ENCODE measurements around the gene EIF4G3. TPM values are rescaled to one million over a fixed set of nuclear protein-coding genes. Genes with fewer than 3 reads are reported as not detected.
"Not testable (repeated sequence)": the region's sequence is repeated elsewhere in the genome, so short reads cannot be mapped to it uniquely, and the experiment has no call there.

Gene EIF4G3
- total and polyA plus RNA-seq, 3 experiments from 2014 or later = 13.0 to 51.3 (median 46.8) TPM

GRCh38 chr1:21182181-21182731, 5.6 kb upstream of the EIF4G3 start:
- Mint-ChIP-seq H3K9me3 (no peaks in the 10 kb centered on the region), H3K27me3 (peaks cover 0 to 5% of the 10 kb centered on the region in 2 donors), H3K4me1 (peaks cover 0 to 3% (median 0%) of the 10 kb centered on the region in 3 donors), H3K4me3 (no peak overlapping the region), H3K36me3 (peaks cover 0 to 2% (median 0%) of the 10 kb centered on the region in 3 donors), H3K27ac (peak overlapping the region in 1 of 8 donors; percentile 66)
- no peaks in the 10 kb centered on the region for H3K9me3 ChIP-seq (ENCODE audit: low read length)
- ChIA-PET POLR2A (interaction anchor here (0.7 kb wide), 1 partner anchor 209 kb away, joined by 3 read pairs; no protein-coding TSS in a partner anchor), CTCF (interaction anchor here (1.6 to 2.1 kb wide), 2 partner anchors 13 to 486 kb away, joined by 5 to 13 read pairs; no protein-coding TSS in a partner anchor)
- no peak overlapping the region for H3K27ac ChIP-seq (ENCODE audit: low read depth, low read length)
- H3K4me1 ChIP-seq (ENCODE audit: insufficient read depth, low read length) = peaks cover under 1% of the 10 kb centered on the region
- H3K36me3 ChIP-seq (ENCODE audit: insufficient read depth, low read length) = no peaks in the 10 kb centered on the region
- no peaks in the 10 kb centered on the region for H3K27me3 ChIP-seq (ENCODE audit: insufficient read depth, low read length, poor library complexity, severe bottlenecking)
- no peak overlapping the region for H3K4me3 ChIP-seq (ENCODE audit: low read length)
- DNase-seq = no peak

GRCh38 chr1:21178271-21178670, 1.6 kb upstream of the EIF4G3 start:
- H3K4me3 Mint-ChIP-seq = peak overlapping the region in 5 of 7 donors; percentile 32 to 75 (median 41)
- H3K36me3 ChIP-seq (ENCODE audit: insufficient read depth, low read length); H3K4me3 ChIP-seq (ENCODE audit: low read length); H3K27me3 Mint-ChIP-seq; H3K27me3 ChIP-seq (ENCODE audit: insufficient read depth, low read length, poor library complexity, severe bottlenecking); H3K9me3 Mint-ChIP-seq; DNase-seq; POLR2A ChIA-PET; H3K27ac ChIP-seq (ENCODE audit: low read depth, low read length); H3K9me3 ChIP-seq (ENCODE audit: low read length); H3K36me3 Mint-ChIP-seq: not testable (repeated sequence)
- peaks cover 16% of the 10 kb centered on the region for H3K4me1 ChIP-seq (ENCODE audit: insufficient read depth, low read length)
- CTCF ChIA-PET = interaction anchor here (1.4 kb wide), 1 partner anchor 17 kb away, joined by 7 read pairs; no protein-coding TSS in a partner anchor
- H3K27ac Mint-ChIP-seq = peak overlapping the region in 2 of 8 donors; percentile 55 to 72
- H3K4me1 Mint-ChIP-seq = peaks cover 21 to 30% (median 21%) of the 10 kb centered on the region in 3 donors

GRCh38 chr1:21175670-21176581, 771 bp downstream of the EIF4G3 start:
- Histone ChIP-seq H3K27ac (ENCODE audit: low read depth, low read length) (peak overlapping the region; percentile 83), H3K4me3 (ENCODE audit: low read length) (peak overlapping the region; percentile 52), H3K9me3 (ENCODE audit: low read length) (no peaks in the 10 kb centered on the region), H3K4me1 (ENCODE audit: insufficient read depth, low read length) (peaks cover 16% of the 10 kb centered on the region), H3K27me3 (ENCODE audit: insufficient read depth, low read length, poor library complexity, severe bottlenecking) (no peaks in the 10 kb centered on the region), H3K36me3 (ENCODE audit: insufficient read depth, low read length) (no peaks in the 10 kb centered on the region)
- Mint-ChIP-seq H3K4me1 (peaks cover 33 to 42% (median 33%) of the 10 kb centered on the region in 3 donors), H3K9me3 (no peaks in the 10 kb centered on the region), H3K27ac (peak overlapping the region; percentile 84 to 98 (median 93)), H3K36me3 (peaks cover 0 to 7% (median 0%) of the 10 kb centered on the region in 3 donors), H3K27me3 (peaks cover 0 to 6% of the 10 kb centered on the region in 2 donors), H3K4me3 (peak overlapping the region; percentile 85 to 95 (median 90))
- CTCF ChIA-PET = no interaction called here
- peak; percentile 41 to 71 (median 48) for DNase-seq
- POLR2A ChIA-PET = interaction anchor here (0.6 kb wide), 2 partner anchors 110 to 169 kb away, joined by 3 read pairs; no protein-coding TSS in a partner anchor

- Mint-ChIP-seq H3K9me3 (no peaks in the 10 kb centered on the region), H3K4me3 (peak overlapping the region; percentile 85 to 95 (median 90)), H3K27ac (peak overlapping the region; percentile 84 to 98 (median 93)), H3K27me3 (peaks cover 0 to 4% of the 10 kb centered on the region in 2 donors), H3K4me1 (peaks cover 33 to 42% (median 33%) of the 10 kb centered on the region in 3 donors), H3K36me3 (peaks cover 0 to 10% (median 0%) of the 10 kb centered on the region in 3 donors)
- H3K4me1 ChIP-seq (ENCODE audit: insufficient read depth, low read length) = peaks cover 16% of the 10 kb centered on the region
- ChIA-PET POLR2A (interaction anchor here (0.6 kb wide), 1 partner anchor 170 kb away, joined by 3 read pairs; no protein-coding TSS in a partner anchor), CTCF (no interaction called here)
- H3K27ac ChIP-seq (ENCODE audit: low read depth, low read length) = peak overlapping the region; percentile 83
- no peaks in the 10 kb centered on the region for H3K9me3 ChIP-seq (ENCODE audit: low read length)
- H3K36me3 ChIP-seq (ENCODE audit: insufficient read depth, low read length) = no peaks in the 10 kb centered on the region
- H3K27me3 ChIP-seq (ENCODE audit: insufficient read depth, low read length, poor library complexity, severe bottlenecking) = no peaks in the 10 kb centered on the region
- peak overlapping the region; percentile 52 for H3K4me3 ChIP-seq (ENCODE audit: low read length)
- DNase-seq = peak in 4 of 5 donors; percentile 35 to 61 (median 56)
Measured at GRCh38 chr1:21175324-21175669, 1.4 kb downstream of the EIF4G3 start.

GRCh38 chr1:21174654-21175323, 1.9 kb downstream of the EIF4G3 start:
- Mint-ChIP-seq H3K4me1 (peaks cover 33 to 42% (median 33%) of the 10 kb centered on the region in 3 donors), H3K27ac (peak overlapping the region; percentile 84 to 98 (median 93)), H3K36me3 (peaks cover 0 to 13% (median 0%) of the 10 kb centered on the region in 3 donors), H3K4me3 (peak overlapping the region; percentile 85 to 95 (median 90)), H3K9me3 (no peaks in the 10 kb centered on the region), H3K27me3 (peaks cover 0 to 3% of the 10 kb centered on the region in 2 donors)
- ChIA-PET POLR2A (interaction anchor here (0.6 kb wide), 1 partner anchor 170 kb away, joined by 3 read pairs; no protein-coding TSS in a partner anchor), CTCF (no interaction called here)
- no peak overlapping the region for H3K4me3 ChIP-seq (ENCODE audit: low read length)
- no peaks in the 10 kb centered on the region for H3K36me3 ChIP-seq (ENCODE audit: insufficient read depth, low read length)
- peak overlapping the region; percentile 83 for H3K27ac ChIP-seq (ENCODE audit: low read depth, low read length)
- peaks cover 16% of the 10 kb centered on the region for H3K4me1 ChIP-seq (ENCODE audit: insufficient read depth, low read length)
- H3K9me3 ChIP-seq (ENCODE audit: low read length) = no peaks in the 10 kb centered on the region
- no peaks in the 10 kb centered on the region for H3K27me3 ChIP-seq (ENCODE audit: insufficient read depth, low read length, poor library complexity, severe bottlenecking)
- DNase-seq = peak in 1 of 5 donors; percentile 4

GRCh38 chr1:21174230-21174629, 2.5 kb downstream of the EIF4G3 start:
- POLR2A ChIA-PET = interaction anchor here (1.2 kb wide), 1 partner anchor 387 kb away, joined by 4 read pairs; the partner anchor contains the start of gene HP1BP3
- CTCF ChIA-PET = no interaction called here
- peaks cover 33 to 42% (median 33%) of the 10 kb centered on the region in 3 donors for H3K4me1 Mint-ChIP-seq

GRCh38 chr1:21173096-21173495, 3.6 kb downstream of the EIF4G3 start:
- H3K4me3 ChIP-seq (ENCODE audit: low read length); H3K27me3 Mint-ChIP-seq; CTCF ChIA-PET; DNase-seq; H3K27ac ChIP-seq (ENCODE audit: low read depth, low read length); H3K36me3 ChIP-seq (ENCODE audit: insufficient read depth, low read length); H3K27me3 ChIP-seq (ENCODE audit: insufficient read depth, low read length, poor library complexity, severe bottlenecking); H3K4me3 Mint-ChIP-seq; H3K9me3 Mint-ChIP-seq; H3K9me3 ChIP-seq (ENCODE audit: low read length): not testable (repeated sequence)
- H3K36me3 Mint-ChIP-seq = peaks cover 0 to 19% (median 0%) of the 10 kb centered on the region in 3 donors
- POLR2A ChIA-PET = interaction anchor here (1.2 kb wide), 1 partner anchor 386 kb away, joined by 4 read pairs; the partner anchor contains the start of gene HP1BP3
- peaks cover 16% of the 10 kb centered on the region for H3K4me1 ChIP-seq (ENCODE audit: insufficient read depth, low read length)
- H3K4me1 Mint-ChIP-seq = peaks cover 33 to 42% (median 33%) of the 10 kb centered on the region in 3 donors
- H3K27ac Mint-ChIP-seq = peak overlapping the region in 1 of 8 donors; percentile 24

More at GRCh38 chr1:21174230-21174629, 2.5 kb downstream of the EIF4G3 start:
- peak overlapping the region in 7 of 8 donors; percentile 84 to 96 (median 92) for H3K27ac Mint-ChIP-seq
- Histone ChIP-seq H3K27ac (ENCODE audit: low read depth, low read length) (peak overlapping the region; percentile 83), H3K27me3 (ENCODE audit: insufficient read depth, low read length, poor library complexity, severe bottlenecking) (no peaks in the 10 kb centered on the region), H3K4me1 (ENCODE audit: insufficient read depth, low read length) (peaks cover 16% of the 10 kb centered on the region), H3K9me3 (ENCODE audit: low read length) (no peaks in the 10 kb centered on the region), H3K4me3 (ENCODE audit: low read length) (no peak overlapping the region), H3K36me3 (ENCODE audit: insufficient read depth, low read length) (no peaks in the 10 kb centered on the region)
- peaks cover 0 to 15% (median 0%) of the 10 kb centered on the region in 3 donors for H3K36me3 Mint-ChIP-seq
- H3K9me3 Mint-ChIP-seq = no peaks in the 10 kb centered on the region
- peaks cover 0 to 3% of the 10 kb centered on the region in 2 donors for H3K27me3 Mint-ChIP-seq
- DNase-seq = no peak
- H3K4me3 Mint-ChIP-seq = peak overlapping the region in 5 of 7 donors; percentile 85 to 93 (median 86)
